Coronary artery (tissue), 2 donors: Measurements from ENCODE around the gene TIMM21.

Experiments
- DNase-seq: peaks from one replicate; pipeline ENCODE4 v3.0.0-alpha.2; 2017; ENCODE audit warnings: low spot score
- H3K27ac ChIP-seq, 2 donors: fragments of 200-600 bp; sonication (generic); one replicate each; pipeline ENCODE4 v1.5.1; 2016 to 2019
- H3K4me3 ChIP-seq: fragments of 200-600 bp; sonication (generic); 2 replicates; pipeline ENCODE4 v1.5.1; 2016; ENCODE audit warnings: mild to moderate bottlenecking, moderate library complexity
- CTCF ChIP-seq: fragments of 200-600 bp; sonication (generic); IDR thresholded peaks from one replicate; pipeline ENCODE4 v1.5.1; 2019; ENCODE audit warnings: antibody characterized with exemption

Gene TIMM21

GRCh38 chr18:74142252-74142651 is 6.1 kb upstream of the TIMM21 start:
- Histone ChIP-seq H3K4me3 (no peak overlapping the region), H3K27ac (no peak overlapping the region)
- no peak for DNase-seq
- TF ChIP-seq CTCF: no peak

GRCh38 chr18:74146756-74147155 is 1.6 kb upstream of the TIMM21 start:
- H3K4me3 ChIP-seq: no peak overlapping the region
- H3K27ac ChIP-seq: no peak overlapping the region

GRCh38 chr18:74147491-74147778 is 888 bp upstream of the TIMM21 start:
- Histone ChIP-seq H3K27ac (peak overlapping the region; percentile 91 to 92), H3K4me3 (peak overlapping the region; percentile 84)
- no peak for TF ChIP-seq CTCF
- DNase-seq: no peak

More at GRCh38 chr18:74146756-74147155, 1.6 kb upstream of the TIMM21 start:
- TF ChIP-seq CTCF: no peak
- no peak for DNase-seq

- TF ChIP-seq CTCF: no peak
- Histone ChIP-seq H3K4me3 (peak overlapping the region; percentile 84), H3K27ac (peak overlapping the region; percentile 28 to 92)
- DNase-seq: no peak
Measured at GRCh38 chr18:74148543-74149070, 284 bp downstream of the TIMM21 start.

GRCh38 chr18:74149878-74150277 is 1.6 kb downstream of the TIMM21 start:
- no peak overlapping the region for H3K27ac ChIP-seq
- TF ChIP-seq CTCF: no peak
- H3K4me3 ChIP-seq: peak overlapping the region; percentile 84
- no peak for DNase-seq

GRCh38 chr18:74152270-74152669 is 3.9 kb downstream of the TIMM21 start:
- H3K4me3 ChIP-seq: no peak overlapping the region
- DNase-seq: no peak
- H3K27ac ChIP-seq: no peak overlapping the region
- no peak for TF ChIP-seq CTCF

GRCh38 chr18:74152857-74153256 is 4.5 kb downstream of the TIMM21 start:
- no peak for TF ChIP-seq CTCF
- H3K27ac ChIP-seq: no peak overlapping the region

More at GRCh38 chr18:74152857-74153256, 4.5 kb downstream of the TIMM21 start:
- H3K4me3 ChIP-seq: no peak overlapping the region
- no peak for DNase-seq
